HepG2 (cell line): Measurements from ENCODE around the gene FDPS. TPM values are rescaled to one million over a fixed set of nuclear protein-coding genes. Genes with fewer than 3 reads are reported as not detected.
A peak's percentile ranks its signal among the peaks of the same experiment; 100 is the strongest.

Experiments
- ATF4 ChIP-seq, 2 experiments: fragments of 450-650 bp in 1 of 2; sonication (generic) in 1 of 2; formaldehyde crosslinking; IDR thresholded peaks; 2 replicates each; pipeline versions ENCODE4 v1.5.0 to v1.8.0; 2020 to 2022; ENCODE audit warnings: mild to moderate bottlenecking in 1 of 2, missing genetic modification reagents in 1 of 2
- DDIT3 ChIP-seq: sonication (generic); formaldehyde crosslinking; IDR thresholded peaks from 2 replicates; pipeline ENCODE4 v1.4.0; 2020; ENCODE audit warnings: mild to moderate bottlenecking, missing genetic modification reagents
- EEA1 ChIP-seq: sonication (generic); formaldehyde crosslinking; IDR thresholded peaks from 2 replicates; pipeline ENCODE4 v1.5.1; 2020; ENCODE audit warnings: mild to moderate bottlenecking, missing genetic modification reagents, borderline replicate concordance
- KIAA2018 ChIP-seq: sonication (generic); formaldehyde crosslinking; IDR thresholded peaks from 2 replicates; pipeline ENCODE4 v1.5.0; 2020; ENCODE audit warnings: mild to moderate bottlenecking, missing genetic modification reagents, borderline replicate concordance
- MBD4 ChIP-seq: IDR thresholded peaks from 2 replicates; pipeline ENCODE4 v1.6.1; 2012; ENCODE audit warnings: low read length, inconsistent platforms, borderline replicate concordance
- NFE2L1 ChIP-seq: sonication (generic); formaldehyde crosslinking; IDR thresholded peaks from 2 replicates; pipeline ENCODE4 v1.4.0; 2020; ENCODE audit warnings: missing genetic modification reagents, mild to moderate bottlenecking, borderline replicate concordance
- RAD51 ChIP-seq: fragments of 450-650 bp; IDR thresholded peaks from 2 replicates; pipeline ENCODE4 v1.6.1; 2016; ENCODE audit warnings: borderline replicate concordance
- RFX5 ChIP-seq: IDR thresholded peaks from 2 replicates; pipeline ENCODE4 v1.6.1; 2011; ENCODE audit warnings: low read depth, low read length, improper control_type of control experiment
- SKI ChIP-seq: fragments of 450-650 bp; IDR thresholded peaks from one replicate; pipeline ENCODE4 v1.6.1; 2018; ENCODE audit warnings: mild to moderate bottlenecking; ENCODE audit not compliant: partially characterized antibody
- THRA ChIP-seq: sonication (generic); formaldehyde crosslinking; IDR thresholded peaks from 2 replicates; pipeline ENCODE4 v1.4.0; 2020; ENCODE audit warnings: missing genetic modification reagents, borderline replicate concordance
- XRCC5 ChIP-seq: fragments of 200-400 bp; formaldehyde crosslinking; optimal IDR thresholded peaks from 2 replicates; pipeline ENCODE3; 2017; ENCODE audit warnings: mild to moderate bottlenecking, low read length
- ZBTB25 ChIP-seq: IDR thresholded peaks from 2 replicates; pipeline ENCODE4 v1.6.1; 2018; ENCODE audit warnings: missing genetic modification reagents
- ZFP1 ChIP-seq: IDR thresholded peaks from 2 replicates; pipeline ENCODE4 v1.6.1; 2016
- polyA plus RNA-seq, 8 experiments: library from polyadenylated mRNA; depleted of rRNA in 3 of 8; stranded (reverse) in 7 of 8; unstranded in 1 of 8; fragments of >200 nt; fragmentation: Illumina TruSeq in 4 of 8; extraction: Trizol in 4 of 8; gene quantifications; 2 replicates each; pipeline versions ENCODE4 v1.2.1 to v1.2.3, GENCODE V29; 2011 to 2016; ENCODE audit warnings: low read depth in 4 of 8, missing spikeins in 1 of 8, mixed read lengths in 1 of 8; ENCODE audit not compliant: insufficient read depth in 1 of 8
- total RNA-seq, 5 experiments: library from RNA; depleted of rRNA; stranded (reverse); fragments of >200 nt; fragmentation: Illumina TruSeq; extraction: Trizol; gene quantifications; 2 replicates each; pipeline ENCODE4 v1.2.3, GENCODE V29; 2016; ENCODE audit warnings: low read depth in 1 of 5
- TF ChIP-seq, protein P1 (sequence below): sonication (generic); formaldehyde crosslinking; IDR thresholded peaks from 2 replicates; pipeline ENCODE4 v1.4.0; 2020; ENCODE audit warnings: missing genetic modification reagents

The FDPS gene
- total and polyA plus RNA-seq, 2 of the 13 experiments (the other 11 are each of a cell fraction or from before 2014, with no cell fraction given) = 264 to 519 TPM

DNA sequence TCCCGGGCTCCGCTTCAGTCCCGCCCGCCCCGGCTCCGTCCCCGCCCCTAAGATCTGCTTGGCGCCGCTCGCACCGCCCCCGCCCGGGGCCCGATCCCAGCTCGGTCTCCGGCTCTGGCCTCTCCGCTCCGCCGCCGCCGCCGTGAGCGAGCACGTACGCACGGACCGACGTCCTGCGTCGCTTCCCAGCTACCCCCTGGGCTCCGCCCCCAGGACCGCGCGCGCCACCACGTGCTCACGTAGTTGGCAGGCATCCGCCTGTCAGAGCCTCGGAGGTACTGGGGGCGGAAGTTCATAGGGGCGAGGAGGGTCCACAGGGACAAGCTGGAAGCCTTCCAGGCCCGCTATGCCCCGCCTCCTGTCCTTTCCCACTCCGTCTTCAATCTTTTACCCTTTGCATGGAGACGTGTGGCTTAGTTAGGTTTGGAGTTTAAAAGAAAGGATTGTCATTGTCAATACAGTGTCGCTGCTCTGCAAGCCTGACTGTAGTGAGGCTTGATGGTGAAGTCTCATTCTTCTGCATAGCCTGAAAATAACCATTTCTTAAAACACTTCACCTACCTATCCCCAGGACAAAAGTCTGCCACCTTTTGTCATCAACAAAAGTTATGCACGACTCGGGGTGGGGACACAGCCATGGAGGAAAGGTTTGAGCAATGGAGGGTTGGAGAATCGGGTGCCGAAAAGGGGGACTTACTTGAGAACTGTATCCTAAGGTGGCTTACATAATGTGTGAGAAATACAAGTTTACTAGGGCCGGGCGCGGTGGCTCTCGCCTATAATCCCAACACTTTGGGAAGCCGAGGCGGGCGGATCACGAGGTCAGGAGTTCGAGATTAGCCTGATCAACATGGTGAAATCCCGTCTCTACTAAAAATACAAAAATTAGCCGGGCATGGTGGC lies 35.1 kb upstream of the FDPS start, which contains the start of gene CLK2 (continued):
- TF ChIP-seq EEA1 (CRISPR knock-in tag) (no peak), THRA (peak; percentile 74; the same call in 1 of the 2 replicates), MBD4 (no peak), RAD51 (peak; percentile 61), ATF4 (CRISPR knock-in tag; IDR thresholded peaks at IDR 0.05) (peak in 1 of 2 experiments; percentile 37; a peak in 1 of 4 replicates), XRCC5 (peak; percentile 54), ZBTB25 (peak; percentile 93), DDIT3 (CRISPR knock-in tag) (no peak), ZFP1 (CRISPR knock-in tag) (no peak), RFX5 (no peak), SKI (peak; percentile 57), KIAA2018 (CRISPR knock-in tag) (no peak), NFE2L1 (CRISPR knock-in tag) (no peak)
- TF ChIP-seq, protein P1, sequence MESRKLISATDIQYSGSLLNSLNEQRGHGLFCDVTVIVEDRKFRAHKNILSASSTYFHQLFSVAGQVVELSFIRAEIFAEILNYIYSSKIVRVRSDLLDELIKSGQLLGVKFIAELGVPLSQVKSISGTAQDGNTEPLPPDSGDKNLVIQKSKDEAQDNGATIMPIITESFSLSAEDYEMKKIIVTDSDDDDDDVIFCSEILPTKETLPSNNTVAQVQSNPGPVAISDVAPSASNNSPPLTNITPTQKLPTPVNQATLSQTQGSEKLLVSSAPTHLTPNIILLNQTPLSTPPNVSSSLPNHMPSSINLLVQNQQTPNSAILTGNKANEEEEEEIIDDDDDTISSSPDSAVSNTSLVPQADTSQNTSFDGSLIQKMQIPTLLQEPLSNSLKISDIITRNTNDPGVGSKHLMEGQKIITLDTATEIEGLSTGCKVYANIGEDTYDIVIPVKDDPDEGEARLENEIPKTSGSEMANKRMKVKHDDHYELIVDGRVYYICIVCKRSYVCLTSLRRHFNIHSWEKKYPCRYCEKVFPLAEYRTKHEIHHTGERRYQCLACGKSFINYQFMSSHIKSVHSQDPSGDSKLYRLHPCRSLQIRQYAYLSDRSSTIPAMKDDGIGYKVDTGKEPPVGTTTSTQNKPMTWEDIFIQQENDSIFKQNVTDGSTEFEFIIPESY (CRISPR knock-in tag) = no peak
